Fibroblast of peridontal ligament (primary cell): ENCODE results near the gene WDR53.
"Not testable (repeated sequence)": the region's sequence is repeated elsewhere in the genome, so short reads cannot be mapped to it uniquely, and the experiment has no call there.

Experiments used
- DNase-seq: peaks from one replicate; pipeline ENCODE4 v3.0.0-alpha.2; 2010; ENCODE audit errors: extremely low read depth

WDR53 gene

DNA sequence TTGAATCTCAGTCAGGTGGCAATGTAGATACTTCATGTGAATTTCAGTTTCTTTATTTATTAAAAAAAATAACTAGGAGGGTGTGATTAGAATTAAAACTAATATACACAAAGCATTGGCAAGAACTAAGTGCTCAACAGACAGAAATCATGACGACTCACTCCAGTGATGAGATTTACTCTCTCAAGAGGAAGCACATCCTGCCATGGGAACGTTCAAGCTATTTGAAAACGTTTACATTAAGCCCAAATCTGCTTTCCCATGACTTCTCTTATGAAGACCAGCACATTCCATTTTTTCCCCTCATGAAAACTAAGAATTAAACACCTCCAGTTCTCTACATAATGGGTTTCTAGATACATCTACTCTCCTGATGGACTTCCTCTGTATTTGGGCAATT, 8.5 kb downstream of the WDR53 start:
- no peak for DNase-seq

DNA sequence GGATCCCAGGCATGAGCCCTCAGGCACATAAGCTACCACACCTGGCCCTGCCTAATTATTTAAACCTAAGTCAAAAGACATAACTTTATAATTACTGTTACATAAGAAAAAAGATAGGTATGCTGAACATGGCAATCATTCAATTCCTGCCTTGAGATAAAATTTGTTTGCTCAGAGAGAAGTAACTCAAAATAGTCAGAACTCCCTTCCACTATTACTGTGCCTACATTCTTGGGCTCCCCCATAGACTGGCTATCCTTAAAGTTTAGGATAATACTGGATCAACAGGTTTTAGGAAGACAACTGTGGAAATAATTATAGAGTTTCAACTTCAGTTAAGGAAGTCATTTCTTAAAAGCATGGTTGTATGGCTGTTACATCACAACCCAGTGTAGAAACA, 9.9 kb downstream of the WDR53 start:
- DNase-seq = no peak

DNA sequence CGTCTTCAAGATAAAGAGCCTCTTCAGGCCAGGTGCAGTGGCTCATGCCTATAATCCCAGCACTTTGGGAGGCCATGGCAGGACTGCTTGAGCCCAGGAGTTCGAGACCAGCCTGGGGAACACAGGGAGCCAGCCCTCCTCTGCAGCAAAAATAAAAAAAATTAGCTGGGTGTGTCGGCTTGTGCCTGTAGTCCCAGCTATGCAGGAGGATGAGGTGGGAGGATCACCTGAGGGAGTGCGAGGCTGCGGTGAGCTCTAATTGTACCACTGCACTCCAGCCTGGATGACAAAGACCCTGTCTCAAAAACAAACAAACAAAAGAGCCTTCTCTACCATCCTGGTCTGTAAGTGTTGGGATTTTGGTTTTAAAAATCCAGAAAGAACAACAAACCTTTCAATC, 11.1 kb downstream of the WDR53 start:
- DNase-seq = no peak

DNA sequence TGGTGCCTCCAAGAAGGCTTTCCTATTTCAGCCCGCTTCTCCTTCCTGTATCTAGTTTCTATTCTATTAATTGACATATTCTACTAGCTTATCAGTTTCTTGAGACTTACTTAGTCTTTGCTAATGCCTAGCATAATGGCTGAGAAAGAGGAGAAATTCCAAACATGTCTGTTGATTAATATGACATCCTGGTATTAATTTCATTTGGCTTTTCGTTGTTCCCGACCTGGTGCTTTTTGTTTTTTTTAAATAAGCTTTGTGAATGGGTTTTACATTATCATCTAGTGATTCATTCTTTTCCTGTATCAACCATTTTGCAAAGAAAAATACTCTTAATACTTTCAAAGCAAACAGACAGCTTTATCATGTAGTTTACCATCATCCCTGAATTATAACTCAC, 13.1 kb downstream of the WDR53 start:
- DNase-seq = no peak

DNA sequence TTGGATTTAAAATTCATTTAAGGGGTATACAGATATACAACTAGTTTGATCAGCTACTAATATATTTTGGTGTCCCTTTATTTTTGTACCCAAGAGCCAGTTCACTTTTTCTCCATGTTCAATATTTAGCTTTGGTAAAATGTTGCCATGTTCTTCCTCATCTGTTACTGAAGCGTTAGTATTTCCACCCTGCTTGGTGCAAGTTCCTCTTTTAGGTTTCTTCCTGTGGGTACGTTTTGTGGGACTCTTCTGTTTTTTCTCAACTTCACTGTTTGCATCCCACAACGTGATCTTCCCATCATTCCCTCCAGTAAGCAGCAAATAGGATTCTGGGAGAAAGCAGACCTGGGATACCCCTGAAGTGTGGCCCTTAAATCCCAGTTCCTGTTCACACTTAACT, 14.1 kb downstream of the WDR53 start:
- DNase-seq = no peak

DNA sequence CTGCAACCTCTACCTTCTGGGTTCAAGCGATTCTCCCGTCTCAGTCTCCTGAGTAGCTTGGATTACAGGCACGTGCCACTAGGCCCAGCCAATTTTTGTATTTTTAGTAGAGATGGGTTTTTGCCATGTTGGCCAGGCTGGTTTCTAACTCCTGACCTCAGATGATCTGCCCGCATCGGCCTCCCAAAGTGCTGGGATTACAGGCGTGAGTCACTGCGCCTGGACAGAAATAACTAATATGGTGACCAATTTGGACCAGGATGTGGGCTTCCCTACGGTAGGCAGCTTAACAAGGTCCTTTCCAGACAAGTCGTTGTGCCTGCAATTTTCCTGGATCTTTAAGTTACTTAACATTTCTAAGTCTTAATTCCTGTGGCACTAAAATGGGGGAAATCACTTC, 14.8 kb downstream of the WDR53 start:
- no peak for DNase-seq

DNA sequence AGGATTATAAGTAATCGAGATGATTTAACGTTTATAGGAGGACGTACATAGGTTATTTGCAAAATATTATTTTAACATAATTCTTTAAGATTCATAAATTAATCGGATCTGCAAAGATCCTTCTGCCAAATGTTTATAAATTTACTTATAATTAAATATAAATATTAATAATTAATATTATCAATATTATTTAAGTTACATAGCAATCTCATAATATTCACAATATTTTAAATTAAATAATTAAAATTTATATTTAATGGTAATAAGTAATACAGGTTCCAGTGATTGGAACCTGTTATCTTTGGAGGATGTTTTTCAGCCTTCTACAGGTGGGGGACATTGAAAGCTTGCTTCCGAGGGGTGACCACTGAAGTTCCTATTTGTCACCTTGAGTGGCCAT, 16.1 kb downstream of the WDR53 start:
- DNase-seq = no peak

DNA sequence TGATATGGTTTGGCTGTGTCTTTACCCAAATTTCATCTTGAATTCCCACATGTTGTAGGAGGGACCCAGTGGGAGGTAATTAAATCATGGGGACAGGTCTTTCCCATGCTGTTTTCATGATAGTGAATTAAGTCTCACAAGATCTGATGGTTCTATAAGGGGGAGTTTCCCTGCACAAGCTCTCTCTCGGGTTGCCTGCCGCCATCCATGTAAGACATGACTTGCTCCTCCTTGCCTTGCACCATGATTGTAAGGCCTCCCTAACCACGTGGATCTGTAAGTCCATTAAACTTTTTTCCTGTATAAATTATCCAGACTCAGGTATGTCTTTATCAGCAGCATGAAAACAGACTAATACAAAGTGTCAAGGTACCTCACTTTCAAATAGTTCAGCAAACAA, 18.2 kb downstream of the WDR53 start:
- DNase-seq = not testable (repeated sequence)

DNA sequence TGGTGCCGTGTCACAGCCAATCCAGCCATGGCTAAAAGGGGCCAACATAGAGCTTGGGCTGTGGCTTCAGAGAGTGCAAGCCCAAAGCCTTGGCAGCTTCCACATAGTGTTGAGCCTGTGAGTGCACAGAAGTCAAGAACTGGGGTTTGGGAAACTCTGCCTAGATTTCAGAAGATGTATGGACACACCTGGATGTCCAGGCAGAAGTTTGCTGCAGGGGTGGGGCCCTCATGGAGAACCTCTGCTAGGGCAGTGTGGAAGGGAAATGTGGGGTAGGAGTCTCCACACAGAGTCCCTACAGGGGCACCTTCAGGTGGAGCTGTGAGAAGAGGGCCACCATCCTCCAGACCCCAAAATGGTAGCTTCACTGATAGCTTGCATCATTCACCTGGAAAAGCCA, 19.0 kb downstream of the WDR53 start:
- DNase-seq = not testable (repeated sequence)

DNA sequence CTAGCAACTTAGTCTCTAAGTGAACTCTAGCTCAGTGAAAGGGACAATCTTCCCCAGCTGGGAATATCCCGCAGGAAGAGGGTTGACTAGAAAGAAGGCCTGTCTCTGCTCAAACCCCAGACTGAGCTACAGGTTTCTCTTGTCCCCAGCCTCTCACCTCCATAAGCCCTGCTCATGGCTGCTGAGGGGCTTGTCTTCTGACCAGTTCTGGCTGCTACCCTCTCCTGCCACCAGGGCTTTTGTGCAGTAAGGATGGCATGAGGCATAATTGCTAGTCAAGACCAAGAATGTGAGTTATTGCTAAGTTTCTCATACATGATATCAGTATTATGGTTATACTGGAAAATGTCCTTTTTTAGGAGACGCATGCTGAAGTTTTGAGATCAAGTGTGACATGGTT, 21.3 kb downstream of the WDR53 start:
- no peak for DNase-seq

DNA sequence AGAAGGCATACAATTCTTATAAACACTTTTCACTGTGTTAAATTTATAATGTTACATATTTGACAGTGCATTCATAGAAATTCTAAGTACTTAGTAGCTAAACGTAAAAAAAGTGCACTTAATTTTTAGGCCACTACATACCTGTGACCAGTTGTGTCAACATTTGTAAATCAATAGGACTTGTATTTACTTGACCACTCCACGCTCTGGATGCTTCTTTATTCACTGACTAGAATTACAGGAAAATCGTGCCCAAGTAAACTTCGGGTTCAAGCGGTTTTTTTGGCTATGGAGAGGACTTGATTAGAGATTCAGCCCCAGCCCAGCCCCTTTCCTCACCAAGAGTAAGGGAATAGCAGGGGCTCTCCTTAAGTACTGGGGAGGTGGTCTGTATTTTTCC, 21.8 kb downstream of the WDR53 start:
- DNase-seq = no peak

DNA sequence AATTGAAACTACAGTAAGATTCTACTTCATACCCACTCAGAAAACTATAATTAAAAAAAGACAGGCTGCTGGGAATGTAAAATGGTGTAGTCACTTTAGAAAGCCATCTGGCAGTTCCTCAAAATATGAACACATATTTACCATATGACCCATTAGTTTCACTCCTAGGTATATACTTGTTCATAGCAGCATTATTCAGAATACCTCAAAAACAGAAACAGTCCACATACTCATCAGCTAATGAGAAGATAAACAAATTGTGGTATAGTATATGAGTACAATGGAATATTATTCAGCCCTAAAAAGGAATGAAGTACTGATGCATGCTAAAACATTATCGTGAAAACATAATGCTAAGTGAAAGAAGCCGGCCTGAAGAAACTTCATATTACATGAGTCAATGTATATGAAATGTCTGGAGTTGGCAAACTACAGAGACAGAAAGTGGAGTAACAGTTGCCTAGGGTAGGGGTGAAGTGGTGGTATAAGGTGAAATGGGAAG, 23.8 kb downstream of the WDR53 start:
- no peak for DNase-seq

DNA sequence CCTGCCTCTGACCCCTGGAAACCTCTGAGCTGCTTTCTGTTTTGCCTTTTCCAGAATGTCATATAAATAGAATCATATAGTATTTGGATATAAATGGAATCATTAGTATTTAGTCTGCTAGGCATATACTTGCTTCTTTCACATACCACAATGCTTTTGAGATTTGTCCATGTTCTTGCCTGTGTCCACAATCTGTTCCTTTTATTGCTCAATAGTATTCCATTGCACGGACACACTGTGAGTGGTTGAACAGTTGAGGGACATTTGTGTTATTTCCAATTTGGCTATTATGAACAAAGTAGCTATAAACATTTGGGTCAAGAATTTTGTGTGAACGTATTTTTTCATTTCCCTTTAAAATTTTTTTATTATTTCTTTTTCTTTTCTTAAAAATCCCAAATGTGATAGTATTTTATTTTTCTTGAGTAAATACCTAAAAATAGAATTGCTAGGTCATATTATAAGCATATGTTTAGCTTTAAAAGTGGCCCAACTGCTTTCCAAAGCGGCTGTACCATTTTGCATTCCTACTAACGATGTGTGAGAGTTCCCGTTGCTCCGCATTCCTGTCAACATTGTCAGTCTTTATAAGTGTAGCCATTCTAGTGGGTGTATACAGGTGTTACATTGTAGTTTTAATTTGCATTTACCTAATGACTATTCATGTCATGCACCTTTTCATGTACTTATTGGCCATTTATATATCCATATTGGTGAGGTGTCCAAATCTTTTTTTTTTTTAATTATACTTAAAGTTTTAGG, 26.5 kb downstream of the WDR53 start:
- DNase-seq = no peak

DNA sequence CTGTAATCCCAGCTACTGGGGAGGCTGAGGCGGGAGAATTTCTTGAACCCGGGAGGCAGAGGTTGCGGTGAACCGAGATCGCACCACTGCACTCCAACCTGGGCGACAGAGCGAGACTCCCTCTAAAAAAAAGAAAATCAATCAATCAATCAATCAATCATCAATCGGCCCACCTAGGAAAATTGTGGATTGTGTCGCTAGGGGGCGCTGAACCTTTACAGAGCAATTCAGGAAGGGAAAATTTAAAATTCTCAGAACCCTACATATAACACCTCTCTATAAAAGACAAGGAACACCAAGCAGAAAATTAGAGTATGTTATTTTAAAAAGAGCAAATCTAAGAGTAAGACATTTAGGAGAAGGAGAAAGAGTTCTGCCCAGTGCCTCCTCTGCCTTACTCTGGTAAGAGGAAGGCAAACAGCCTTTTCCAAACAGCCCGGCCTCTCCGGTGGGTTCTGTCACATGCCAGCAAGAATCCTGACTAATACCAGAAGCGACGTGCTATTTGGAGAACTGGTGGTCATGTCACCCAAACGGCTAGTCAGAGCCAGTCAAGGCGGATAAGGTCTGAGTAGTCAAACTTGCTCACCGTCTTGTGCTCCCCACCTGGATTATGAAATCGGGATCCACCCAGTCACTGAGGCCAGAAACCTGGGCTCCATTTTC, 30.9 kb downstream of the WDR53 start:
- peak; percentile 41 for DNase-seq

DNA sequence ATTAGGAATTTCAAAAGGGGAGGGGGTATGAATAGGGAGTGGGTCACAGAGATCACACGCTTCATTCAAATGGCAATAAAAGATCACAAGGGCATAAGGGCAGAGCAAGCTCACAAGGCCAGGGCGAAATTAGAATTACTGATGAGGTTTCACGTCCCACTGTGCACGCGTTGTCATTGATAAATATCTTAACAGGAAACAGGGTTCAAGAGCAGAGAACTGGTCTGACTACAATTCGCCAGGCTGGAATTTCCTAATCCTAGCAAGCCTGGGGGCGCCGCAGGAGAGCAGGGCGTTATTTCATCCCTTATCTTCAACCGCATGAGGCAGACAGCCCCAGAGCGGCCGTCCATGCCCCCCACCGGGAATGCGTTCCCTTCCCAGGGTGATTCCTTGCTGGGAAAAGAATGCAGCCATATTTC, 35.1 kb downstream of the WDR53 start:
- no peak for DNase-seq

DNA sequence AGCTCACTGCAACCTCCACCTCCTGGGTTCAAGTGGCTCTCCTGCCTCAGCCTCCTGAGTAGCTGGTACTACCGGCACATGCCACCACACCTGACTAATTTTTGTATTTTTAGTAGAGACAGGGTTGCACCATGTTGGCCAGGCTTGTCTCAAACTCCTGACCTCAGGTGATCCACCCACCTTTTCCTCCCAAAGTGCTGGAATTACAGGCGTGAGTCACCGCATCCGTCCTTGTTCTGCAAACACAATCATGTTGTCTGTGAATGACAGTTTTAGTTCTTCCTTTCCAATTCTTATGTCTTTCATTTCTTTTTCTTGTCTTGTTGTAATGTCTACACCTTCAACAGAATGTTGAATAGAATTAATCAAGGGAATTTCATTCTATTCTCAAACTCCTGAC, 36.9 kb downstream of the WDR53 start:
- no peak for DNase-seq

DNA sequence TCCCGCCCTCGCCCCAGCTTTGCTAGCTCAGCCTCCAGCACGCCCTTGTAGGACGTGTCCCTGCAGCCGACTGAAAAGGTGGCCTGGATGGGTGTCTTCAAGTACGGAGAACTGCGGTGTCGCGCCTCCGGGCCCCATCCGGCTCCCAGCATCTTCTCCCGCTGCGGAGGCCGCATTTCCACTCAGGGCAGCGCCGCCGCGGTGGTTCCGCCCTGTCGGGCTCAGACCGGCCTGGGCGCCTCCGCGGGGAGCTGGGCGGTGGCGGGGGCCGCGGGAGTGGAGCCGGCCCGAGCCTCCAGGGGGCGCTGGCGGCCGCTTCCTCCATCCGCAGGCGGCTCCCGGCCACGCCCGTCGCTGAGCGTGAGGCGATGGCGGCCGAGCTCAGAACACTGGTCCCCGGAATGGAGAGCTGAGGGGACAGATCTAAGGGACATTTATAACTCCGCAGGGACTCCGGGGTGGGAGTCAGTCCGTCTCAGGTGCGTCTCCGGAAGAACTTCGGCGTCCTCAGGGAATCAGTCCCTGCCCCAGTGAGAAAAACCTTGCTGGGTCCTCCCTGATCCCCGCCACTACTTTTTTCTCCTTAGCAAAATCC, 39.6 kb downstream of the WDR53 start:
- DNase-seq = peak; percentile 50

DNA sequence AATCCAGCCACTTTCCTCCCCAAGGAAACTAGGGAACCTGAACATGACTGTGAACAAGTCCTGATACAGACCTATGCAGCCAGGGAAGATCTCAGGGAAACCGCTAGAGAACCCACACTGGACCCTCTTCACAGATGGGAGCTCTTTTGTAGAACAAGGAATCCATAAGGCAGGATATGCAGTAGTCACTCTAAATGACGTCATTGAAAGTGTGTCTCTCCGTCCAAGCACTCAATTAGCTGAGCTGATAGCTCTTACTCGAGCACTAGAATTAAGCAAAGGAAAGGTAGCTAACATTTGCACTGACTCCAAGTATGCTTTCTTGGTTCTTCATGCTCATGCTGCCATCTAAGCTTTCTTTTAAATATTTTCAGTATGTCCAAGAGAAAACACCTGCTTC, 43.2 kb downstream of the WDR53 start:
- no peak for DNase-seq

DNA sequence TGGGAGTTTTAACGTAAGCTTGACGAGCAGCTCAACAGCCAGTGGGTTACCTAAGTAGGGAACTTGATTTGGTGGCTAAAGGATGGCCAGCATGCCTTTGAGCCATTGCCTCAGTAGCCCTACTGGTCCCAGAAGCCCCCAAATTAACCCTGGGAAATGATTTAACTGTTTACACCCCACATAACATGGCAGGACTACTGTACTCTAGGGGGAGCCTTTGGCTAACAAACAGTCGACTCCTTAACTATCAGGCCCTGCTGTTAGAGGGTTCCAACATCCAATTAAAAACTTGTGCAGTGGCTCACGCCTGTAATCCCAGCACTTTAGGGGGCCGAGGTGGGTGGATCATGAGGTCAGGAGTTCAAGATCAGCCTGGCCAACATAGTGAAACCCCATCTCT, 43.8 kb downstream of the WDR53 start:
- no peak for DNase-seq

DNA sequence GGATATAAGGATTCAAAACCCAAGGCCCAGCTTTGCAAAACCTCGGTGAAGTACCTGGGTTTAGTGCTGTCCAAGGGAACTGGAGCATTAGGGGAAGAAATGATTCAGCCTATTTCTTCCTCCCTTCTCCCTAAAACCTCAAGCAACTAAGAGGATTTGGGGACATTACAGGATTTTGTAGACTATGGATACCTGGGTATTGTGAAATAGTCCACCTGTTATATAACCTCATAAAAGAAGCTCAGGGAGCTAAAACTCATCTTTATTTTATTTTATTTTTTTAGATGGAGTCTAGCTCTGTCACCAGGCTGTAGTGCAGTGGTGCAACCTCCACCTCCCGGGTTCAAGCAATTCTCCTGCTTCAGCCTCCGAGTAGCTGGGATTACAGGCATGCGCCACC, 44.5 kb downstream of the WDR53 start:
- DNase-seq = no peak

DNA sequence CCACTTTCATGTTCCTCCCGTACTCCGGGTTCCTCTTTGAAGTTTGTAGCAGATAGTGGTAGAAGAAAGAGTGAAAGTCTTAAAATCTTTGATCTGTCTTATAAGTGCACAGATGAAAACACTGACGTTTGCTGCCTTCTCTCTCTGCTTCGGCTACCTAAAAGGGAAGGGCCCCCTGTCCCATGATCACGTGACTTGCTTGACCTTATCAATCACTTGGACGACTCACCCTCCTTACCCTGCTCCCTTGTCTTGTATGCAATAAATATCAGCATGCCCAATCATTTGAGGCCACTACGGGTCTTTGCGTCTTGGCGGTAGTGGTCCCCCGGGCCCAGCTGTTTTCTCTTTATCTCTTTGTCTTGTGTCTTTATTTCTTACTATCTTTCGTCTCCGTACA, 47.1 kb downstream of the WDR53 start:
- DNase-seq = not testable (repeated sequence)

DNA sequence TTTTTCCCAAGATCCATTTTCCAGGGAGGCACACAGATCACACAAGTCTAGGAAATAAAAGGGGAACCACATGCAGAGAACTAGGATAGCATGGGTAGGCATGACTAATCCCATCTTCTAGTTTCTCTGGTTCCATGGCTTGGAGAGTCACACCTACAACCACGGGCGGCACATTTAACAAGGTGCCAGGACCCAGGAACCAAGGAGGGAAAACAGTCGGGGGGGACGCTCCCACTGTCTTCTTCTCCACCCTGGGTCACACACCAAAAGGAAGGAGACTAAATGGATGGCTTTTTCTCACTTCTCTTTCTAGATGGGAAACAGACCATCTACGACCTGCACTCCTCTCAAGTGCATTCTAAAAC, 48.7 kb downstream of the WDR53 start:
- no peak for DNase-seq
